CD4-positive, alpha-beta T cell treated with Interleukin-6 at 100 ng/mL for 8 hours (primary cell): ENCODE data around the gene SHISAL1.

ENCODE experiments used
- DNase-seq: peaks from one replicate; pipeline ENCODE4 v3.0.0-alpha.2; 2020; ENCODE audit warnings: mixed read lengths, low spot score

Gene SHISAL1

DNA sequence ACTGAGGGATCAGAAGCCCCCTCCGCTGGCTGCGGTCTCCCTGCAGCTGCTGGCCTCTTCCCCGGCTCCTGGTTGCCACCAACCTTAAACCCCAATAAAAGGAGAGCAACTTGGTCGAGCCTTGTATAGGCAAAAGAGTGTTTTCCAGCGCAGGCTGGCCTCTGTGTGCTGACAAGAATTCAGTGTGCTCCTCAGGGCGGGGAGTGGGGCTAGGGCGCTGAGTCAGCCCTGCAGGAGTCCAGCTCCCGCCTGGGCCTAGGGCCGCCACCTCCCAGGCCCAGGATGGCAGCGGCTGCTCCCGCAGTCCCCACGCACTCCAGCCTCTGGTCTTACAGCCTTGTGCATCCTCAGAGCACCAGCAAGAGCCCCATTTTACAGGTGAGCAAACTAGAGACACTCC is at the start of gene SHISAL1:
TSS of gene SHISAL1 (minus strand) at position 186 of the 400 bp plus-strand sequence. CDS start 12,006 bp downstream, outside the sequence.
- no peak for DNase-seq

DNA sequence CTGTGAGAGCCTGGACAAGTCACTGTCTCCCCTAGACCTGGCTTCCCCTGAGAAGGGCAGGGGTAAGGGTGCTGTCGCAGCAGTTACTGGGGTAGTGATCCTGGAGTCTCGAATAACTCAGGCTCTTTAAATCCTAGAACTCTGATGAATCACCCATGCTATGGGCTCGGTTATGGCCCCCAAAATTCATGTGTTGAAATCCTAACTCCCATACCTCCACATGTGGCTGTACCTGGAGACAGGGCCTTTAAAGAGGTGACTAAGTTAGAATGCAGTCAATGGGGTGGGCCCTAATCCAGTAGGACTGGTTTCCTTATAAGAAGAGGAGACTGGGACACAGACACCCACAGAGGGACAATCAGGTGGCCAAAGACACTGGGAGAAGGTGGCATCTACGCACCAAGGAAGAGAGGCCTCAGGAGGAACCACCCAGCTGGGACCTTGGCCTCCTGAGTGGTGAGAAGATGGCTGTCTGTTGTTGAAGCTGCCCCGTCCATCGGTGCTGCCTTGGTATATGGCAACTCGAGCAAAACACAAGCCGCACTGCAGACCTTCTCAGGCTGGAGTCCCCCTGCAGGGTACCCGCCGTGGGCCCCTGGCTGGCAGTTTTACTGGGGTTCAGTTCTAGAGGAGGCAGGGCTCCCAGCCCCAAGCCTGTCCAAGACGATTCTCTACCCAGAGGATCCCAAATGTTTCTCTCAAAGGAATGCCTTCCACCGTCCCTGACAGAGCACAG is 48.8 kb upstream of the SHISAL1 start:
- DNase-seq: no peak

DNA sequence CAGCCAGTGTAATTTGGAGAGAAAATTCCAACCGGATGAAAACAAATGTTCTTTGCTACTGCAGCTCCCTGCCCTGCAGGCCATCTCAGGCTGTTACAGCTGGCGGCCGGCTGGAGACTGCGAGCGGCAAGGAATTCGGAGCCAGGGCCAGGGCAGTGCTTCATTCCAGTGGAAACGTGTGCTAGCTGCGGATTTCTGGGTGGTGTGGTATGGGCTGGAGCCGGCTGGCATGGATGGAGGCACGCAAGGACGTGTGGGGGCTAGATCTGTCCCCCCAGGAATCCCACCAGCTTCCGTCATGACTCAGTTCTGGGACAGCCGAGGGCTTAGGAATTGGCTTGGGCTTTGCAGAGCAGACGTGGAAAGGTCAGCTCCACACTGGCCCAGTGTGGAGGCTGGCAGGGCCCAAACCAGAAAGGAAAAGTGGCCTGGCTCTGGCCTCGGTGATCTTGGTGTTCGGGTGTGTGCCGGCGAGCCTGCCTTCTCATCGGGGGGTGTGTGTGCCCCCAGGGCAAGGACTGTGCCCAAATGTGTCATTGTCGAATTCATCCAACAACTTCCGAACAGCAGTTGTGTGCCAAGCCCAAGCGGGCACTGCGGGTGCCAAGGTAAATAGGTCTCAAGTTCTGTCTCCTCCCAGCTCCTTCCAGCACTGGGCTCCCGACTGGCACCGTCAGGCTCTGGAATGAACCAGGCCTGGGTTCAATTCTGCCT is 48.1 kb upstream of the SHISAL1 start:
- no peak for DNase-seq

DNA sequence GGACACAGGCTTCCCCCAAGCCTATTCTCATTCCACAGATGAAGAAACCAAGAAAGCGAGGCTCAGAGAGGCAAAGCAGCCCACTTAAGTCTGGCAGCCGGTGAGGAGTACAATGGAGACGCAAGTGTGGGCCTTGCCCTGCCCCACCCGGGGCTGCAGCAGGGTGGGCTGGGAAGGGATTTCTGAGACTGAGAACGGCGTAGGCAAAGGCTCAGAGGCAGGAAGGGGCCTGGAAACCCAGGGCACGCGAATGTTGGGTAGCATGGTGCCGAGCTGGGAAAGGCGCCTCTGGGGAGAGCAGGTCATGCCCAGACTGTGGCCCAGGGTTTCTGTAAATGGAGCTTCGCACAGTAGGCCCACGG is 47.5 kb upstream of the SHISAL1 start:
- DNase-seq: no peak

DNA sequence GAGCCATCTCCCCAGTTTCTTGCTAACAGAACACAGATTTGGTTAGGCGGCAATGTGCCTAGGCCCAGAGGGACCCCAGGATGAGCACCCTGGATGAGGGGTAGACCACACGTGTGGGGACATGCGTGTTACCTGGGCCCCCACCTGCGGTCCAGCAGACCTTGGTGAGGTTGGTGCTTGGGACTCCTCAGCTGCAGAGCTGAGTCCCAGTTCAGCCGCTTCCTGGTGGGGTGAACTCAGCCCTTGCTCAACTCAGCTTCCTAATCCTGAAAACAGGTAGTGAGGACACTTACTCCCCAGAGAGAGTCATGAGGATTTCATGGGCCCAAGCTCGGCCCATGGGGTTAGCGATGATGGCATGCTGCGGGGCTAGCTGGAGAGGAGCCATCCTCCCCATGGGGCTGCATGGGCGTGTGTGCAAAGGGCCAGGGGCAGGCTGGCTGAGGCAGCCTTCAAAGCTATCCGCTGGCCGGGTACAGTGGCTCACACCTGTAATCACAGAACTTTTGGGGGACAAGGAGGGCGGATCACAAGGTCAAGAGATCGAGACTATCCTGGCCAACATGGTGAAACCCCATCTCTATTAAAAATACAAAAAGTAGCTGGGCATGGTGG is 46.9 kb upstream of the SHISAL1 start:
- DNase-seq: no peak

DNA sequence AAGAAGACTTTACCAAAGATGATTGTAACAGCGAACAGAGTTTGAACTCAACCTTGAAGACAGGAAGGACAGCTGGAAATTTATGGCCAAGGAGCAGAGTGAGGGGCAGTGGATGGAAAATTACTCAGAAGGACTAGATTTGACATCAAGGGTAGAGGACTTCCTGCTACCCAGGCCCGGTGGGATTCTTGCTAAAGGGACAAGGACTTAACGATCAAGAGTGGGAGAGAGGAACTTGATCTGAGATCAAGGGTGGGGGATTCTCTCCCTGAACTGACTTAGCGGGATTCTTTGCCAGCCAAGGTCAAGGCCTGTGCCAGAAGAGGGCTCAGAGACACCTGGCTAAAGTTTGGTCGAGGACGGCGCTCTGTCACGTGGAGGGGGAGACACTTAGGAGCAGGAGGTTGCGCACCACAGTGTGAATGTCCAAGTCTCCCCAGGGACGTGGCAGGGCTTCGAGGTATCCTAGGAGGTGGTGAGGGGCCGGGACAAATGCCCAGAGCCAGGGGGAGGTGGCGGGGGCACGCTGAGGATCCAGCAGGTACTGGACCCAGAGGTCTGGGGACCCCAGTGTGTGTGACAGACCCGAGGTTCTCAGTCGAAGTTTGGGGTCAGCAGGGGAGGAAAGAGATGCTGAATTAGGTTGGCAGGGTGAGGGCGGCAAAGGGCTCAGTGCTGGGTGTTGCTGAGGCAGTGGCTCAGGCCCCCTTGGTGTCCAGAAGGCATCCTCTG is 46.1 kb upstream of the SHISAL1 start:
- DNase-seq: no peak

DNA sequence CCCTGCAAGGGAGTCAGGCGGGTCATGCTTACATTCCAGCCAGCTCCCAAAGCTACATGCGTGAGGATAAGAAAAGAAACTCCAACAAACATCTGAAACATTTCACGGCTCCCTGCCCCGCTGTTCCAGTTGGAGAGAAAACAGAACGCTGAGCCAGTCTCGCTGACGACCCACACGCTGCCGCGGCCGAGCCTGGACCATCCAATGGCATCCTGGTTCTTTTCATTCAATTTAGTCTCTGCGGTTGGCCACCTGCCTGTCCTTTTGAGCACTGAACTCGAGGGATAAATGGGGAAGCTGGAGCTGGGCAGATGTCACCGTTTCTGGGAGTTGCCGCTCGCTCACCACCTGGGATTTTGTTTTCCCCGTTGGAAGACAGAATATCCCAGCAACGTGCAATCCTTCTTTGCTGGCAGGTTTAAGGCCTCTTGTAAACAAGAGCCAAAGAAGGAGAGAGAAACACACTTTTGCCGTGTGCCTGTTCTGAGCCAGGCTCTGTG is 45.3 kb upstream of the SHISAL1 start:
- no peak for DNase-seq

DNA sequence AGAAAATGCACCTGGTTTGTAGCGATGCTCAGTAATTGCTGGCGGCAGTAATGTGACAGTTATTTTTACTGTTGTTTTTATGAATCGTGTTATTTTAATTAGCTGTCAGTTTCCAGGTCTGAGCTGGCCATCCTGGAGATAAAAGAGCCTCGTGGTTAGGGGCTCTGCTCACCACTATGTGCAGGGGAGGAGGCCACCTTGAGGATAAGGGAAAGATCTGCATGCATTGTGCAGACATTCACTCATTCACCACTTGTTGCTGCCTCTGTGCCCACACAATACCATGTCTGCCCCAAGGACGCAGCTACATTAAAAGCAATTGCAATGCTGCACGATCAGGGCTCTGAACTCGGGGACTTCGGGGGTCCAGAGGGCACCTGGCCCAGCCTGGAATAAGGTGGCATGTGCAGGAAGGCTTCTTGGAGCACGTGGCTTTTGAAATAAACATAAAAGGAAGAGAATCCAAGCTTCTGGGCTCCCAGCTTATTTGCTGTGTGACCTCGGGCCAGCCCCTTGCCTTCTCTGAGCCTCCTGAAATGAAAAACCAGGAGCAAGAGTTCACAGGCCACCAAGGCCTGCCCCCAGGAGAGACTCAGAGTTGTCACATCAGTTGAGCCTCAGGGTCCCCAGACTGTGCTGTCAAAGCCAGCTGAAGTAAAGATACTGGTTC is 44.7 kb upstream of the SHISAL1 start:
- no peak for DNase-seq

DNA sequence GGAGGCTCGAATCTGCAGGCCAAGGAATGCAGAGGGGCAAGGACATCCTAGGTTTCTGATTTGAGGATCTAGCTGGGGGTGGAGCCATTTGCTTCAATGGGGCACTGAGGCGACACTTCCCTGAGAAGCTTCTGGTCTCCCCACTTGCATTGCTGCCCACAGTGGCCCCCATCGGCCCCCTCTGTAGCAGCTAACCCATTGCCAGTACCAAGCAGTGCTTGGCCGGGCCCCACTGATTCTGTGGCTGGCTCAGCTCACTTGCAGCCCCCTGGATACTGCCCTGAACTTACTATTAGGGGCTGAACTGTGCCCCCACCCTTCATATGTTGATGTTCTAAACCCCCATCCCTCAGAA is 42.9 kb upstream of the SHISAL1 start:
- DNase-seq: no peak

DNA sequence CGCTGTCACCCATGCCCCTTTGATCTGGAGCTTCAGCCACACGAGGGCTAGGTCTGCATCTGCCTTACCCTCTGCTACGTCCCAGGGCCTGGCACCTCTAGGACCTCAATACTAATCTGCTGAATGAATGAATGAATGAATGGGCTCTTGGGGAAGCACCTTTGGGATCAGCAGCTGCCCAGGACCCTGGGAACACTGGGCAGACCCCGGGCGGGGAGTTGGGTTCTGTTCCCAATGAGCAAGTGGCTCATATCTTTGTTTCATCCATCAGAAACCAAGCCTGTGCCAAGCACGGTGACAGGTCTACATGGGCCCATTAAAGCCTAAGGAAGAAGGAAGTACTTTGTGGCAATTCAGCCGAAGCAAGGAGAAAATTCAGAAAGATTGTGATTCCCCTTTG is 41.5 kb upstream of the SHISAL1 start:
- DNase-seq: no peak

DNA sequence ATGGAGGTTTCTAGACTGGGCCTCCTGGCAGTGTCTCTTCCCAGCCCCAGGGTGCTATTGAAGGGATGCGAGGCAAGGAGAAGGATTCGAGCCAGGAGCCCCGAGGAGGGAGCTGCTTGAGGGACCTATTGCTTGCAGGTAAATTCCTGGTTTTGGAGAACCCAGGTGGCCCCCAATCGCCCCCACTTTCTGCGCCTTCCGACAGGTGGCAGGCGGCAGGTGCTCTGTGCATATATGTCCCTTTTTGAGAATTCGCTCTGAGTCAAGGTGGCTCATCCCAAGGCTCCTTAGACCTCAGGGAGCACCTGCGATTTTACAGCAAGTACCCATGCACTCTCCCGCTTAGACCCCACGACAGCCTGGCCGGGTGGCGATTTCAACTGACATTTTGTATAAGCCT is 40.3 kb upstream of the SHISAL1 start:
- no peak for DNase-seq

DNA sequence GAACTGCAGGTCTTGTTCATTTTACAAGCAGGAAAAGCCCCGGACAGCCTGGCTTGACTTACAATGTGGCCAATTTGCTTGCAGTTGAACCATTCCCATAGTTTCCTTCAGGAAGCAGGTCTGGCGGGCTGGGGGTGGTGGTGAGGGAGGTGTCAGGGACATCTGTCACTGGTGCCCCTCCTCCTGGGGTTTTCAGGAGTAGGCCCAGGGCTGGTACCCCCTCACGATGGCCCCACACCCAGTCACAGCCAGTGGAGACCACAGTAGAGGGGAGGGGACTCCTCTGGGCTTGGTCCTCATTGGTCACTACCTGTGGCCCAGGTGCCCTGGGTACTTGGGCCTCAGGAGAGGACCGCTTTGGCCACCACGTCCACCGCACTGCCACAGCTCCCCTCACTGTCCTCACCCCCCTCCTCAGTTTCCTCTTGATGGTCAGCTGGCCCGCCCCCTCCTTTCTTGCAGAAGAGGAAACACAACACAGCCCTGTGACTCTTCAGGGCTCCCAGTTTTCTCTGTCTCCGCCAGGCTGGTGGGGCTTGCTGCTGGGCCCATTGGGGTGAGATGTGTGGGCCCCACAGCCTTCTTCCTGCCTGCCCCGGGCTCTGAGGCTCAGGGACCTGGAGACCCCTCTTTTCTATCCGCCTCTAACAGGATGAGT is 39.8 kb upstream of the SHISAL1 start:
- no peak for DNase-seq

DNA sequence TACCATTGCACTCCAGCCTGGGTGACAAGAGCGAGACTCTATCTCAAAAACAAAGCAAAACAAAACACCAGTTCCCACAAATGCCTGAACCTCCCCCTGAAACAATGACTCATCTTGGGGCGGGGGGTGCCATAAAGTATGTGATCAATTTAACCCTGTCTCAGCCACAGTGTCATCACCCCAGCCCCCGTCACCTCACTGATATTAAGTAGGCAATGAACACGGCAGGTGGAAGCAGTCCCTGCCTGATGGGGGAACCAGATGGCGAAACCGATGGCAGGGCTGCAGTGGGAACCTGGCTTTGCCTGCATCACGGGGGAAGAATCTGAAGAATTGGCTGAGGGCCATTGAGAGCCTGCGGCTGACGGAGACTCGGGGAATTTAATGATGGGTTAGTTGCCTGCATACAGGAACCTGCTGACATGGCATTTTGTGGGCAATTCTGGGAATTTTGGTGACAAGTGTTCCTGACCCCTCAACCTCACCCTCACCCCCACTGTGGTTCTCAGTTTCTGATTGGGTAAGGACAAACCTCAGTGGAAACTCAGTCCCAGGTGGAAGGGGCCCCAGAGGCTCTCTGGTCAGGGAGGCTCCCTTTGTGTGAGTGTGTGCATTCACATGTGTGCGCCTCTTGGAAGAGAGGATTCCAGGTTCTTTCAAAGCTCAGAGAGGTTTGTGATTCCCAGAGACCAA is 39.1 kb upstream of the SHISAL1 start:
- no peak for DNase-seq

DNA sequence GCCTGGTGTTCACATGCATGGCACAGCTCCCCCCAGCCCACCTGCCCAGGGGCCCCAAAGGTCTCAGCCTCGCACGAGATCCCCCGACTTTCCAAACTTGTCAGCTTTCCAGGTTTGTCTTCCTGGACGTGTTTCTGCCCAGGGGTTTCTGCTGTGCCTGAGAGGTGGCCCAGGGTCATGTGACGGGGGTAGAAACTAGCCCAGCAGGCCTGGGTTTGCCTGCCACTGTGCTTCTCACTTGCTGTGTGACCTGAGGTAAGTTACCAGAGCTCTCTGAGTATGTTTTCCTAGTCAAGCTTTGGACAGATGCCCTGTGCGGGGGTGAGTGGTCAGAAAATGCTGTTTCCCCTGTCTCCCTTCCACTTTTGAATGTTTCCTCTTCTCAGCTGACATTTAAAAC is 38.3 kb upstream of the SHISAL1 start:
- DNase-seq: no peak

DNA sequence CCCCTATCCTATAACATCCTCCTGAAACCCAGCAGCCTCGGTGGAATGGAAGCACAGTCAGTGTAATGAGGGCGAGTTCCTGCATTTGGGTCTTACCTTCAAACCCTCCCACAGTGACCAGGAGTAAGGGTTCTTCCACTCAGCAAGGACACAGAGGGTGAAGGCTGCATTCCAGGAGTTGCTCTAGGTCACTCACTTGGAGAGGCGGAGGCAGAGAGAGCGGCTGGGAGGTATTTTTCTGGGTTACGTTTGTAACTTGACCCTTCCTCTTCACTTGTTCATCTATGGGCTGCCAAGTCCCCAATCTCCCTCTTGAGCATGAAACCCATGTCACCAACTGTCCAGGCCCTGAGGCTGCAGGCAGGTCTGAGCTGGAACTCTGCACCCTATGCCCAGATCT is 36.8 kb upstream of the SHISAL1 start:
- no peak for DNase-seq

DNA sequence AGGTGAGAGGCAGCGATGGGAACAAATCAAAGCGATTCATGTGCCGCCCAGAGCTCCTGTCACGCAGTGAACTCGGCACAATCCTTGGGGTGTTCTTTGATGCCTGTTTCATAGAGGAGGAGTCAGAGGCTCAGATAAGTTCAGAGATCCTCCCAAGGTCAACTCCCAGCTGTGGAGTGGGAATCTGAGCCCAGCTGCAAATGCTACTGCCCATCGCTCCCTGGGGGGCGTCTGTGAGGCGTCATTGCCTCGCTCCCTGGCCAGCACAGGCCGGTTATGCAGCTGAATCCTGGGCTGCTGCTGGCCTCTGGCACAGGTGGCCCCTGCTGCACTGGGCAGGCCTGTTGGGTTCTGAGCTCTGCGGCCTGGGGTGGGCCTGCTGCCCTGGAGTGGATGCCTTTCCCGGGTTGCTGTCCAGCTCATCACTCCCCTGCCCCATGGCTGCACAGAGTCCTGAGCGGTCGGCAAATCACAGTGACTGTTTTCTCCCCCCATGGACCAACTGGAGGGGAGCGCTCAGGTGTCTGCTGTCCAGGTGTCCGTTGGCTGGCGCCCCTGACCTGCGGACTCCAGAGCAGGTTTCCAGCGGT is 36.3 kb upstream of the SHISAL1 start:
- no peak for DNase-seq

DNA sequence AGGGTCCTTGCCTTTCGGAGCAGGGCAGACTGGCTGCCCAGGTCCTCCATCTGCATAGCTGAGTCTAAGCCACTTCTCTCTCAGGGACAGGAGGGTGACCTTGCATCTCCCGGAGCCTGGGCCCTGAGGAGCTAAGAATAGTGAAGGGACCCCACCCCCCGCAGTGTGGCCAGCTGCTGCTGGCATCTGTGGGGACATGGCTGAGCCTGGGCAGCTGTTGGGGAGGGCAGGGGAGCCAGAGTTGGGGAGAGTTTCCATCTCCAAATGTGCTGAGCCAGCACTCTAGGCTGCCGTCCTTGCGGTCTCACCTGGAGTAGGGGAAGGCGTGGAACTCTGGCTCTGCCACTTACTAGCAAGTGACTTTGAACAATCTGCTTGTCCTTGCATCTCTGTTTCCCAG is 34.8 kb upstream of the SHISAL1 start:
- no peak for DNase-seq

DNA sequence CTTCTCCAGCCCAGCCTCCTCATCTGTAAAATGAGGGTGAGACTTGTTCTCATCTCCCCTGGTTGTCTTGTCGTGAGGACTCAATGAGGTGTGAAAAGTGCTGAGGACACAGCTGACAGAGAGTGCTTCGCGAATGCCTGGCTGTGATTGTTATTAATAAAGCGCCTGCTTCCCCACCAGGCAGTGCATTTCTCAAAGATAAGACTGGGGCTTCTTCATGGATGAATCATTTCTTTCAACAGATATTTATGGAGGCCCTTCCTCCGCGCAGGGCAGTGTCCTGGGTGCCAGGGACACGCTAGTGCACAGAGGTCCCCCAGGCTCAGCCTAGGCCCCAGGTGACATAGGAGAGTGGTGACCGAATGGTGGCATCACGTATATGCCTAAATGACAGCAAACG is 34.3 kb upstream of the SHISAL1 start:
- no peak for DNase-seq

DNA sequence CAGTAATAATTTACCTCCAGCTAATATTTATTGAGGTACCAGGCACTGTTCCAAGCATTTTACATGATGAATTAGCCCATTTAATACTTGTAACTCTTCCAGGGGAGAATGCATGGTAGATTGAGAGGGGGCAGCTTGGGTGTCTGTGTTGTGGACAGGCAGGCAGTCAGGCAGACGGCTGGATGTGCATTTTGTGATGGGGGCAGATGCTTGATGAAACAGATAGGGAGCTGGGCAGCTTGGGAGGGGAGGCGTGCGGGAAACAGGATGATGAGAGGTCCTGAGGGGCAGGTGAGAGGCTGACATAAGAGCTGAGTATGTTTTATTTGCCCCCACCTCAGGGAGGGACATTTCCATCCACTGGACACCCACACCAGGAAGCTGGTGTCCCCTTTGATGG is 33.1 kb upstream of the SHISAL1 start:
- DNase-seq: no peak

DNA sequence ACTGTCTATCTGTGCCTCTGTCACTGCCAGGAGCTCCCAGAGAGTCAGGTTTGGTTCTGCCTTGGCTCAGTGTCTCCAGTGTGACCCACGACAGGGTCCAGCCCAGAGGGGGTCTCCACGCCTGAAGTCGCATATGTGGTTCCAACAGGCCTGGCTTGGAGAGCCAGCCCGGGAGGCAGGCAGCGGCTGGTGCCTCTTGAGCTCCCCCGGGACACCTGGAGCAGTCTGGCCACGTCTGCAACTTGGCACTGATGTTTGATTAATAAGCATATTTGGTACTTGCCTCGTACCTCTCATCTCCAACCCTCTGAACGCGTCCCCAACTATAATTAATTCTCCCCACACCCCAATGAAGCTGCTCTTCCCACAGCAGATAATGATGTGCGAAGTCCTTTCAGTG is 31.7 kb upstream of the SHISAL1 start:
- DNase-seq: no peak
